Ishikawa (cell line): Measurements from ENCODE around the gene ZCCHC3.

Experiments used
- FOXM1 ChIP-seq: IDR thresholded peaks from 2 replicates; pipeline ENCODE4 v1.6.1; 2012; ENCODE audit warnings: low read depth, borderline replicate concordance
- MAX ChIP-seq: IDR thresholded peaks from 2 replicates; pipeline ENCODE4 v1.6.1; 2012
- REST ChIP-seq: IDR thresholded peaks from 2 replicates; pipeline ENCODE4 v1.6.1; 2012; ENCODE audit warnings: low read depth, mild to moderate bottlenecking
- TAF1 ChIP-seq: IDR thresholded peaks from 2 replicates; pipeline ENCODE4 v1.6.1; 2012; ENCODE audit warnings: low read depth, mild to moderate bottlenecking
- TEAD4 ChIP-seq: IDR thresholded peaks from 2 replicates; pipeline ENCODE4 v1.6.1; 2012
- YY1 ChIP-seq: IDR thresholded peaks from 2 replicates; pipeline ENCODE4 v1.6.1; 2012; ENCODE audit warnings: low read depth

- TF ChIP-seq TAF1 (no peak; the same call in 1 of the 2 replicates), REST (no peak), TEAD4 (no peak), FOXM1 (no peak), YY1 (no peak), MAX (no peak)
Measured at GRCh38 chr20:309841-310644, 12.7 kb downstream of the ZCCHC3 start.
